NCI-H526 treated with DMSO at 0.1 percent for 48 hours (cell line): ENCODE measurements around the gene CCR5AS.
A peak's percentile ranks its signal among the peaks of the same experiment; 100 is the strongest.
"Not testable (repeated sequence)": the region's sequence is repeated elsewhere in the genome, so short reads cannot be mapped to it uniquely, and the experiment has no call there.

ENCODE experiments used
- DNase-seq: peaks from one replicate; lab custom pipeline; 2025; lab: John Stamatoyannopoulos, UW

The CCR5AS gene

GRCh38 chr3:46406788-46407611 is at the start of gene CCR5AS, which contains the start of gene CCRL2:
CCR5AS (minus strand) TSS chr3:46407066.
CCRL2 (plus strand) TSS chr3:46407259; CDS start chr3:46408080, 821 bp downstream.
- no peak for DNase-seq

GRCh38 chr3:46456118-46456517 is 49.3 kb upstream of the CCR5AS start:
- no peak for DNase-seq

- DNase-seq = no peak
Observed at GRCh38 chr3:46455231-46456115, 48.6 kb upstream of the CCR5AS start.

- no peak for DNase-seq
Observed at GRCh38 chr3:46454606-46455005, 47.7 kb upstream of the CCR5AS start.

- no peak for DNase-seq
Observed at GRCh38 chr3:46454209-46454595, 47.3 kb upstream of the CCR5AS start.

GRCh38 chr3:46453526-46454208 is 46.8 kb upstream of the CCR5AS start:
- DNase-seq = no peak

GRCh38 chr3:46449755-46450552 is 43.1 kb upstream of the CCR5AS start:
- no peak for DNase-seq

- DNase-seq = no peak
Observed at GRCh38 chr3:46448721-46449120, 41.9 kb upstream of the CCR5AS start.

- no peak for DNase-seq
Observed at GRCh38 chr3:46447228-46447985, 40.5 kb upstream of the CCR5AS start.

- peak; percentile 2 for DNase-seq
Observed at GRCh38 chr3:46442576-46443530, 36.0 kb upstream of the CCR5AS start.

- no peak for DNase-seq
Observed at GRCh38 chr3:46440531-46441294, 33.8 kb upstream of the CCR5AS start.

- DNase-seq = no peak
Observed at GRCh38 chr3:46438831-46439230, 32.0 kb upstream of the CCR5AS start.

- no peak for DNase-seq
Observed at GRCh38 chr3:46435081-46435726, 28.3 kb upstream of the CCR5AS start.

GRCh38 chr3:46433841-46434240 is 27.0 kb upstream of the CCR5AS start:
- DNase-seq = no peak

GRCh38 chr3:46433118-46433517 is 26.3 kb upstream of the CCR5AS start:
- DNase-seq = not testable (repeated sequence)

GRCh38 chr3:46431905-46432304 is 25.0 kb upstream of the CCR5AS start:
- DNase-seq = not testable (repeated sequence)

- DNase-seq = not testable (repeated sequence)
Observed at GRCh38 chr3:46430879-46431278, 24.0 kb upstream of the CCR5AS start.

- DNase-seq = no peak
Observed at GRCh38 chr3:46429671-46430070, 22.8 kb upstream of the CCR5AS start.
